ENCODE data around the gene GFM1.
A peak's percentile ranks its signal among the peaks of the same experiment; 100 is the strongest.

Gene GFM1

GRCh38 chr3:158731486-158731885, 87.2 kb downstream of the GFM1 start:
- H3K27me3 Mint-ChIP-seq, result no peaks in the 10 kb centered on the region
- DNase-seq (no peak), ATAC-seq (no peak)
- peaks cover 0 to 8% of the 10 kb centered on the region in 2 donors for H3K9me3 Mint-ChIP-seq
- peaks cover 17% of the 10 kb centered on the region for H3K4me1 Mint-ChIP-seq
- peak overlapping the region; percentile 64 to 75 for H3K4me3 Mint-ChIP-seq
- no peak overlapping the region for H3K27ac Mint-ChIP-seq

- H3K9me3 Mint-ChIP-seq, result peaks cover 0 to 8% of the 10 kb centered on the region in 2 donors
- DNase-seq, result peak; percentile 51 to 54
- H3K4me1 Mint-ChIP-seq, result peaks cover 12% of the 10 kb centered on the region
- H3K4me3 Mint-ChIP-seq, result peak within 1 kb of the TSS; percentile 64 to 75
- no peak within 1 kb of the TSS for H3K27ac Mint-ChIP-seq
- H3K27me3 Mint-ChIP-seq, result no peaks in the 10 kb centered on the region
- ATAC-seq, result peak; percentile 83
These were observed 87.9 kb downstream of the GFM1 start, which contains the start of gene RARRES1 for GRCh38 chr3:158731938-158732855. Gene RARRES1, minus strand, starts transcription at chr3:158732457. Its CDS starts 42 bp downstream, at chr3:158732415.

GRCh38 chr3:158732856-158733200, 88.5 kb downstream of the GFM1 start:
- Mint-ChIP-seq H3K27ac (no peak overlapping the region), H3K9me3 (peaks cover 0 to 8% of the 10 kb centered on the region in 2 donors), H3K4me1 (peaks cover 5% of the 10 kb centered on the region), H3K4me3 (no peak overlapping the region), H3K27me3 (no peaks in the 10 kb centered on the region)
- DNase-seq (no peak), ATAC-seq (no peak)

- Mint-ChIP-seq H3K4me3 (no peak overlapping the region), H3K27me3 (no peaks in the 10 kb centered on the region), H3K4me1 (no peaks in the 10 kb centered on the region), H3K27ac (no peak overlapping the region), H3K9me3 (peaks cover 0 to 8% of the 10 kb centered on the region in 2 donors)
- no peak for DNase-seq
- no peak for ATAC-seq
These were observed 89.3 kb downstream of the GFM1 start for GRCh38 chr3:158733656-158734055.

GRCh38 chr3:158735296-158736033, 91.1 kb downstream of the GFM1 start:
- Mint-ChIP-seq H3K4me1 (no peaks in the 10 kb centered on the region), H3K9me3 (peaks cover 0 to 8% of the 10 kb centered on the region in 2 donors), H3K27ac (no peak overlapping the region), H3K27me3 (no peaks in the 10 kb centered on the region), H3K4me3 (no peak overlapping the region)
- DNase-seq (no peak), ATAC-seq (no peak)

- Mint-ChIP-seq H3K4me3 (no peak overlapping the region), H3K27ac (no peak overlapping the region), H3K27me3 (no peaks in the 10 kb centered on the region), H3K4me1 (peaks cover 15% of the 10 kb centered on the region), H3K9me3 (peaks cover 0 to 8% of the 10 kb centered on the region in 2 donors)
- DNase-seq (no peak), ATAC-seq (no peak)
These were observed 93.1 kb downstream of the GFM1 start for GRCh38 chr3:158737410-158737809.

GRCh38 chr3:158737976-158738615, 93.8 kb downstream of the GFM1 start:
- peaks cover 0 to 8% of the 10 kb centered on the region in 2 donors for H3K9me3 Mint-ChIP-seq
- H3K4me3 Mint-ChIP-seq, result no peak overlapping the region
- ATAC-seq (no peak), DNase-seq (no peak)
- peaks cover 17% of the 10 kb centered on the region for H3K4me1 Mint-ChIP-seq
- H3K27ac Mint-ChIP-seq, result no peak overlapping the region
- H3K27me3 Mint-ChIP-seq, result no peaks in the 10 kb centered on the region

- Mint-ChIP-seq H3K4me3 (no peak overlapping the region), H3K4me1 (peaks cover 17% of the 10 kb centered on the region)
These were observed 94.3 kb downstream of the GFM1 start for GRCh38 chr3:158738653-158739052.

GRCh38 chr3:158739078-158739477, 94.8 kb downstream of the GFM1 start:
- Mint-ChIP-seq H3K4me1 (peaks cover 17% of the 10 kb centered on the region), H3K9me3 (peaks cover 0 to 8% of the 10 kb centered on the region in 2 donors), H3K27me3 (no peaks in the 10 kb centered on the region), H3K4me3 (no peak overlapping the region), H3K27ac (no peak overlapping the region)
- ATAC-seq (no peak), DNase-seq (no peak)

More at GRCh38 chr3:158738653-158739052, 94.3 kb downstream of the GFM1 start:
- H3K9me3 Mint-ChIP-seq, result peaks cover 0 to 8% of the 10 kb centered on the region in 2 donors
- no peak for DNase-seq
- no peaks in the 10 kb centered on the region for H3K27me3 Mint-ChIP-seq
- ATAC-seq, result no peak
- H3K27ac Mint-ChIP-seq, result peak overlapping the region in 1 of 2 donors; percentile 19

- DNase-seq (no peak), ATAC-seq (no peak)
- H3K4me1 Mint-ChIP-seq, result peaks cover 17% of the 10 kb centered on the region
- H3K4me3 Mint-ChIP-seq, result no peak overlapping the region
- peaks cover 0 to 8% of the 10 kb centered on the region in 2 donors for H3K9me3 Mint-ChIP-seq
- H3K27ac Mint-ChIP-seq, result no peak overlapping the region
- no peaks in the 10 kb centered on the region for H3K27me3 Mint-ChIP-seq
These were observed 95.3 kb downstream of the GFM1 start for GRCh38 chr3:158739661-158740060.
